H9 (cell line): ENCODE measurements around the gene TMC4. TPM values are rescaled to one million over a fixed set of nuclear protein-coding genes. Genes with fewer than 3 reads are reported as not detected.

Experiments used
- DNase-seq: peaks from one replicate; pipeline ENCODE4 v3.0.0-alpha.2; 2017
- H2AFZ ChIP-seq: one replicate; pipeline ENCODE4 v1.6.1; 2013; ENCODE audit warnings: mild to moderate bottlenecking, low read length, control low read depth, moderate library complexity
- H2AK5ac ChIP-seq: 2 replicates; pipeline ENCODE4 v1.6.1; 2013; ENCODE audit warnings: low read length, control low read depth, mixed read lengths; ENCODE audit not compliant: insufficient read length
- H2BK120ac ChIP-seq: one replicate; pipeline ENCODE4 v1.6.1; 2013; ENCODE audit warnings: low read depth, mild to moderate bottlenecking, low read length, control low read depth, inconsistent platforms; ENCODE audit not compliant: poor library complexity, severe bottlenecking
- H2BK12ac ChIP-seq: 2 replicates; pipeline ENCODE4 v1.6.1; 2013; ENCODE audit warnings: low read length, control low read depth, mixed read lengths, low read depth; ENCODE audit not compliant: insufficient read length
- H2BK15ac ChIP-seq: 2 replicates; pipeline ENCODE4 v1.6.1; 2013; ENCODE audit warnings: low read depth, low read length, control low read depth
- H2BK20ac ChIP-seq: one replicate; pipeline ENCODE4 v1.6.1; 2013; ENCODE audit warnings: low read depth, mild to moderate bottlenecking, low read length, control low read depth, inconsistent platforms; ENCODE audit not compliant: poor library complexity, severe bottlenecking
- H2BK5ac ChIP-seq: 2 replicates; pipeline ENCODE4 v1.6.1; 2013; ENCODE audit warnings: low read length, control low read depth, mixed read lengths; ENCODE audit not compliant: insufficient read length
- H3K14ac ChIP-seq: 2 replicates; pipeline ENCODE4 v1.6.1; 2013; ENCODE audit warnings: low read length, control low read depth; ENCODE audit not compliant: insufficient read depth
- H3K18ac ChIP-seq: 2 replicates; pipeline ENCODE4 v1.6.1; 2013; ENCODE audit warnings: low read depth, mild to moderate bottlenecking, mixed read lengths, low read length, control low read depth; ENCODE audit not compliant: insufficient read length
- H3K23ac ChIP-seq: 2 replicates; pipeline ENCODE4 v1.6.1; 2013; ENCODE audit warnings: low read length, control low read depth, mixed read lengths, low read depth; ENCODE audit not compliant: insufficient read length
- H3K23me2 ChIP-seq: 2 replicates; pipeline ENCODE4 v1.6.1; 2013; ENCODE audit warnings: low read depth, mild to moderate bottlenecking, mixed read lengths, low read length, control low read depth; ENCODE audit not compliant: insufficient read length, poor library complexity, severe bottlenecking
- H3K27ac ChIP-seq: 2 replicates; pipeline ENCODE4 v1.5.1; 2013; ENCODE audit warnings: low read length, control low read depth, mixed read lengths, low read depth; ENCODE audit not compliant: insufficient read length
- H3K27me3 ChIP-seq: 2 replicates; pipeline ENCODE4 v1.6.1; 2013; ENCODE audit warnings: low read length, control low read depth, inconsistent platforms; ENCODE audit not compliant: insufficient read depth
- H3K4ac ChIP-seq: 2 replicates; pipeline ENCODE4 v1.6.1; 2013; ENCODE audit warnings: low read depth, mild to moderate bottlenecking, control low read depth, inconsistent platforms, low read length, moderate library complexity
- H3K4me1 ChIP-seq: 2 replicates; pipeline ENCODE4 v1.6.1; 2013; ENCODE audit warnings: low read length, control low read depth, inconsistent platforms; ENCODE audit not compliant: insufficient read depth
- H3K4me2 ChIP-seq: 2 replicates; pipeline ENCODE4 v1.6.1; 2013; ENCODE audit warnings: low read length, control low read depth, mixed read lengths; ENCODE audit not compliant: insufficient read length, insufficient read depth
- H3K56ac ChIP-seq: 2 replicates; pipeline ENCODE4 v1.6.1; 2013; ENCODE audit warnings: low read depth, mild to moderate bottlenecking, mixed read lengths, low read length, control low read depth; ENCODE audit not compliant: insufficient read length
- H3K79me1 ChIP-seq: 2 replicates; pipeline ENCODE4 v1.6.1; 2013; ENCODE audit warnings: low read depth, mild to moderate bottlenecking, moderate library complexity, low read length, control low read depth, inconsistent platforms; ENCODE audit not compliant: insufficient read depth, poor library complexity, severe bottlenecking
- H3K79me2 ChIP-seq: 2 replicates; pipeline ENCODE4 v1.6.1; 2013; ENCODE audit warnings: low read length, control low read depth, inconsistent platforms; ENCODE audit not compliant: insufficient read depth
- H3K9ac ChIP-seq: 2 replicates; pipeline ENCODE4 v1.6.1; 2013; ENCODE audit warnings: low read length, control low read depth, mixed read lengths; ENCODE audit not compliant: insufficient read length; ENCODE audit errors: extremely low read depth
- H3K9me3 ChIP-seq: one replicate; pipeline ENCODE4 v1.6.1; 2013; ENCODE audit warnings: low read depth, low read length, inconsistent platforms; ENCODE audit not compliant: control insufficient read depth
- H3T11ph ChIP-seq: one replicate; pipeline ENCODE4 v1.6.1; 2013; ENCODE audit warnings: mild to moderate bottlenecking, low read length, control low read depth, inconsistent platforms
- H4K20me1 ChIP-seq: one replicate; pipeline ENCODE4 v1.6.1; 2013; ENCODE audit not compliant: control insufficient read depth, insufficient read length, insufficient read depth
- H4K5ac ChIP-seq: 2 replicates; pipeline ENCODE4 v1.6.1; 2013; ENCODE audit warnings: low read depth, mild to moderate bottlenecking, mixed read lengths, low read length, control low read depth; ENCODE audit not compliant: insufficient read length
- H4K8ac ChIP-seq: replicated peaks from 2 replicates; pipeline ENCODE4 v1.6.1; 2013; ENCODE audit warnings: low read length, control low read depth, mixed read lengths, low read depth; ENCODE audit not compliant: insufficient read length
- H4K91ac ChIP-seq: 2 replicates; pipeline ENCODE4 v1.6.1; 2013; ENCODE audit warnings: low read depth, mild to moderate bottlenecking, moderate library complexity, mixed read lengths, low read length, control low read depth; ENCODE audit not compliant: insufficient read length
- H3K27ac Mint-ChIP-seq, 3 experiments: 2 replicates in 2 of 3; 3 replicates in 1 of 3; pipeline ENCODE4 v1.8.0; 2020 to 2021; ENCODE audit warnings: mixed read lengths in 3 of 3, mild to moderate bottlenecking in 1 of 3, moderate library complexity in 1 of 3
- H3K27me3 Mint-ChIP-seq: 2 replicates; pipeline ENCODE4 v1.8.0; 2021; ENCODE audit warnings: low read depth, mild to moderate bottlenecking, moderate library complexity, mixed read lengths
- H3K36me3 Mint-ChIP-seq, 3 experiments: 2 replicates in 2 of 3; 3 replicates in 1 of 3; pipeline ENCODE4 v1.8.0; 2020 to 2021; ENCODE audit warnings: low read depth in 3 of 3, mixed read lengths in 3 of 3; ENCODE audit not compliant: insufficient read depth in 1 of 3
- H3K4me1 Mint-ChIP-seq, 2 experiments: 2 replicates each; pipeline ENCODE4 v1.8.0; 2020; ENCODE audit warnings: mixed read lengths in 2 of 2
- H3K4me3 Mint-ChIP-seq, 2 experiments: 2 replicates in 1 of 2; 3 replicates in 1 of 2; pipeline ENCODE4 v1.8.0; 2020 to 2021; ENCODE audit warnings: mild to moderate bottlenecking in 2 of 2, mixed read lengths in 2 of 2, moderate library complexity in 1 of 2
- H3K9me3 Mint-ChIP-seq, 2 experiments: 2 replicates in 1 of 2; 3 replicates in 1 of 2; pipeline ENCODE4 v1.8.0; 2020; ENCODE audit warnings: mild to moderate bottlenecking in 2 of 2, mixed read lengths in 2 of 2, moderate library complexity in 1 of 2
- CTCF ChIP-seq: fragments of 200-600 bp; sonication (generic); conservative IDR thresholded peaks from 3 replicates; pipeline ENCODE4 v1.8.0; 2021; ENCODE audit warnings: antibody characterized with exemption, mild to moderate bottlenecking
- WGBS: extraction: QIAGEN DNeasy Blood & Tissue Kit; methylation state at CpG from one replicate; pipeline ENCODE4 v1.1.7; 2013; ENCODE audit warnings: missing lambda C conversion rate, low lambda C conversion rate, mixed read lengths; ENCODE audit not compliant: insufficient read length; ENCODE audit errors: extremely low coverage; 5-methylcytosine and 5-hydroxymethylcytosine counted together
- total RNA-seq: library from RNA; stranded (reverse); gene quantifications from 2 replicates; pipeline ENCODE4 v1.2.1, GENCODE V29; 2021

The TMC4 gene
- total RNA-seq, 1 experiment from 2014 or later: 12.2 TPM

- Mint-ChIP-seq H3K9me3 (no peaks in the 10 kb centered on the region), H3K4me1 (no peaks in the 10 kb centered on the region), H3K27ac (peak overlapping the region in 1 of 3 experiments; percentile 69; a peak in 1 of 7 replicates), H3K4me3 (no peak overlapping the region), H3K36me3 (peaks cover 56 to 90% (median 87%) of the 10 kb centered on the region in 3 experiments), H3K27me3 (no peaks in the 10 kb centered on the region; the same call in 1 of the 2 replicates)
- H3K4me1 ChIP-seq: no peaks in the 10 kb centered on the region
- H2BK20ac ChIP-seq: no peak overlapping the region
- no peak for TF ChIP-seq CTCF
- H2BK5ac ChIP-seq: no peak overlapping the region
- no peak overlapping the region for H3K4me2 ChIP-seq
- no peak overlapping the region for H2BK120ac ChIP-seq
- no peak overlapping the region for H4K8ac ChIP-seq
- no peak overlapping the region for H4K91ac ChIP-seq
- no peak overlapping the region for H4K5ac ChIP-seq
- no peak overlapping the region for H3K56ac ChIP-seq
- no peak overlapping the region for H2AFZ ChIP-seq
- no peak overlapping the region for H2BK12ac ChIP-seq
- no peak overlapping the region for H3K23ac ChIP-seq
- no peaks in the 10 kb centered on the region for H3K79me2 ChIP-seq
- H2AK5ac ChIP-seq: no peak overlapping the region
- H4K20me1 ChIP-seq: no peaks in the 10 kb centered on the region
- no peak overlapping the region for H3K4ac ChIP-seq
- no peak overlapping the region for H3K27ac ChIP-seq
- H3T11ph ChIP-seq: no peak overlapping the region
- DNase-seq: no peak
- H2BK15ac ChIP-seq: no peak overlapping the region
- WGBS: no CpG with 5 or more reads among the region's 23 CpGs
- no peak overlapping the region for H3K14ac ChIP-seq
- H3K79me1 ChIP-seq: no peaks in the 10 kb centered on the region
- no peaks in the 10 kb centered on the region for H3K9me3 ChIP-seq
- no peak overlapping the region for H3K18ac ChIP-seq
- no peaks in the 10 kb centered on the region for H3K27me3 ChIP-seq
- H3K23me2 ChIP-seq: no peaks in the 10 kb centered on the region
- H3K9ac ChIP-seq: no peak overlapping the region
Observed at GRCh38 chr19:54151362-54152035, 21.5 kb downstream of the TMC4 start.
